HCT116 (cell line): ENCODE results near the gene LAMTOR4. TPM values are rescaled to one million over a fixed set of nuclear protein-coding genes. Genes with fewer than 3 reads are reported as not detected.

Source experiments
- ATAC-seq: fragments of 200-7000 bp; cut with Tn5 transposase; 2 replicates; pipeline ENCODE4 v1.9.1; 2020; ENCODE audit warnings: mild to moderate bottlenecking, moderate library complexity
- BruUV-seq: library from RNA; stranded (reverse); fragments of 400-500 nt; replicated peaks from 2 replicates; lab custom pipeline; 2021; lab: Mats Ljungman, UMichigan
- CTCF ChIA-PET: fragments of 300-600 bp; sonication (Branson Sonifier 250); formaldehyde crosslinking; loops from one replicate; lab custom pipeline; 2021; ENCODE audit warnings: antibody characterized with exemption; lab: Charles Lee
- POLR2A ChIA-PET: fragments of 300-600, 350-600 bp; sonication (Branson Sonifier 250); formaldehyde crosslinking; loops from one replicate; lab custom pipeline; 2021; ENCODE audit warnings: antibody characterized with exemption; lab: Charles Lee
- RAD21 ChIA-PET, 2 experiments: fragments of 300-600 bp; sonication (Branson Sonifier 250); formaldehyde crosslinking; loops; one replicate each; lab custom pipeline; 2023; ENCODE audit warnings: low total read pairs in 2 of 2; ENCODE audit not compliant: uncharacterized antibody in 2 of 2, unreplicated experiment in 2 of 2, low non-redundant PET in 1 of 2; lab: Charles Lee
- DNase-seq: peaks from one replicate; pipeline ENCODE4 v3.0.0-alpha.2; 2010; ENCODE audit warnings: low read depth, low spot score
- H2AFZ ChIP-seq: fragments of 200-600 bp; shearing (Covaris generic), sonication (generic); 2 replicates; pipeline ENCODE4 v1.6.1; 2017; ENCODE audit warnings: low read depth, mixed run types, mixed read lengths, antibody characterized with exemption, low read length; ENCODE audit not compliant: poor library complexity, severe bottlenecking
- H3K27ac ChIP-seq: 2 replicates; pipeline ENCODE4 v1.5.1; 2012; ENCODE audit warnings: low read depth, low read length
- H3K27me3 ChIP-seq: fragments of 200-600 bp; sonication (generic); 2 replicates; pipeline ENCODE4 v1.6.1; 2016; ENCODE audit warnings: mixed run types, low read length, mixed read lengths; ENCODE audit not compliant: insufficient read depth
- H3K36me3 ChIP-seq, 2 experiments: fragments of 200-500 bp in 1 of 2; fragments of 200-600 bp in 1 of 2; sonication (Bioruptor generic) in 1 of 2; sonication (generic) in 1 of 2; 2 replicates each; pipeline versions ENCODE4 v1.5.1 to v1.6.1; 2014 to 2016; ENCODE audit warnings: low read length in 2 of 2, inconsistent platforms in 1 of 2, mixed read lengths in 1 of 2, mixed run types in 1 of 2; ENCODE audit not compliant: insufficient read depth in 2 of 2, control insufficient read depth in 1 of 2
- H3K4me1 ChIP-seq, 2 experiments: fragments of 200-600 bp in 1 of 2; sonication (generic) in 1 of 2; 2 replicates each; pipeline versions ENCODE4 v1.5.1 to v1.6.1; 2012 to 2017; ENCODE audit warnings: low read length in 2 of 2, inconsistent platforms in 1 of 2, mild to moderate bottlenecking in 1 of 2, mixed read lengths in 1 of 2, mixed run types in 1 of 2, moderate library complexity in 1 of 2; ENCODE audit not compliant: insufficient read depth in 2 of 2, control insufficient read depth in 1 of 2
- H3K4me2 ChIP-seq: fragments of 200-600 bp; sonication (generic); 2 replicates; pipeline ENCODE4 v1.6.1; 2017; ENCODE audit warnings: mixed run types, low read length, mixed read lengths
- H3K4me3 ChIP-seq, 2 experiments: fragments of 200-600 bp in 1 of 2; sonication (generic) in 1 of 2; replicated peaks in 1 of 2; 2 replicates each; pipeline ENCODE4 v1.5.1; 2011 to 2016; ENCODE audit warnings: low read length in 2 of 2, control low read depth in 1 of 2, low read depth in 1 of 2, mild to moderate bottlenecking in 1 of 2, mixed read lengths in 1 of 2, mixed run types in 1 of 2
- H3K79me2 ChIP-seq: fragments of 200-600 bp; sonication (generic); 2 replicates; pipeline ENCODE4 v1.6.1; 2017; ENCODE audit warnings: mild to moderate bottlenecking, mixed run types, low read length, moderate library complexity, mixed read lengths; ENCODE audit not compliant: insufficient read depth
- H3K9ac ChIP-seq: fragments of 200-600 bp; sonication (generic); 2 replicates; pipeline ENCODE4 v1.6.1; 2016; ENCODE audit warnings: low read length, mixed read lengths
- H3K9me2 ChIP-seq: fragments of 200-600 bp; sonication (generic), shearing (Covaris generic); 2 replicates; pipeline ENCODE4 v1.6.1; 2017; ENCODE audit warnings: mixed run types, mild to moderate bottlenecking, moderate library complexity; ENCODE audit not compliant: insufficient read depth
- H3K9me3 ChIP-seq, 2 experiments: fragments of 200-500 bp in 1 of 2; fragments of 200-600 bp in 1 of 2; sonication (Bioruptor generic) in 1 of 2; sonication (generic) in 1 of 2; 2 replicates each; pipeline ENCODE4 v1.6.1; 2014 to 2017; ENCODE audit warnings: low read length in 2 of 2, mixed read lengths in 2 of 2, inconsistent platforms in 1 of 2, low read depth in 1 of 2, mild to moderate bottlenecking in 1 of 2, mixed run types in 1 of 2, moderate library complexity in 1 of 2; ENCODE audit not compliant: control insufficient read depth in 1 of 2, insufficient read depth in 1 of 2
- H4K20me1 ChIP-seq: fragments of 200-600 bp; sonication (generic), shearing (Covaris generic); 2 replicates; pipeline ENCODE4 v1.6.1; 2017; ENCODE audit warnings: mixed run types, mild to moderate bottlenecking, moderate library complexity; ENCODE audit not compliant: insufficient read depth
- CBX3 ChIP-seq: IDR thresholded peaks from 2 replicates; pipeline ENCODE4 v1.6.1; 2012; ENCODE audit warnings: low read depth
- FOSL1 ChIP-seq: IDR thresholded peaks from 2 replicates; pipeline ENCODE4 v1.6.1; 2012; ENCODE audit warnings: low read depth
- JUND ChIP-seq: IDR thresholded peaks from 2 replicates; pipeline ENCODE4 v1.6.1; 2012
- POLR2A ChIP-seq: IDR thresholded peaks from 2 replicates; pipeline ENCODE4 v1.7.0; 2011; ENCODE audit warnings: borderline replicate concordance; ENCODE audit not compliant: insufficient read depth, insufficient read length; ENCODE audit errors: extremely low read depth
- RAD21 ChIP-seq: IDR thresholded peaks from 2 replicates; pipeline ENCODE4 v1.6.1; 2012; ENCODE audit warnings: low read depth, mild to moderate bottlenecking
- SIN3A ChIP-seq: IDR thresholded peaks from 2 replicates; pipeline ENCODE4 v1.6.1; 2012; ENCODE audit warnings: low read depth
- TCF7L2 ChIP-seq: IDR thresholded peaks from 2 replicates; pipeline ENCODE4 v1.7.0; 2011; ENCODE audit warnings: borderline replicate concordance, inconsistent platforms; ENCODE audit not compliant: insufficient read depth, insufficient read length; ENCODE audit errors: extremely low read depth
- YY1 ChIP-seq: IDR thresholded peaks from 2 replicates; pipeline ENCODE4 v1.6.1; 2011; ENCODE audit warnings: low read length, low read depth, moderate library complexity, mild to moderate bottlenecking; ENCODE audit not compliant: insufficient replicate concordance; ENCODE audit errors: extremely low read depth
- ZFX ChIP-seq: fragments of 450-650 bp; IDR thresholded peaks from 2 replicates; pipeline ENCODE4 v1.6.1; 2017
- ZNF274 ChIP-seq: fragments of 200-500 bp; sonication (Bioruptor generic); IDR thresholded peaks from 2 replicates; pipeline ENCODE4 v1.6.1; 2014; ENCODE audit warnings: mild to moderate bottlenecking, low read depth, low read length, inconsistent platforms
- intact Hi-C: fragments of 100-400 bp; cut with micrococcal nuclease; formaldehyde crosslinking; loops from 2 replicates; pipeline ENCODE4 v1.10.0; 2022
- total RNA-seq: library from RNA; stranded (reverse); gene quantifications from one replicate; pipeline ENCODE4 v1.2.1, GENCODE V29; 2021; ENCODE audit not compliant: unreplicated experiment
- TF ChIP-seq, protein P1 (sequence below): IDR thresholded peaks from 2 replicates; pipeline ENCODE4 v1.6.1; 2012
- TF ChIP-seq, protein P2 (sequence below): IDR thresholded peaks from 2 replicates; pipeline ENCODE4 v1.6.1; 2011; ENCODE audit warnings: mild to moderate bottlenecking, low read length, moderate library complexity; ENCODE audit not compliant: insufficient replicate concordance; ENCODE audit errors: extremely low read depth
- TF ChIP-seq, protein P3 (sequence below), 3 experiments: fragments of 200-600 bp in 1 of 3; sonication (generic) in 1 of 3; IDR thresholded peaks in 2 of 3; conservative IDR thresholded peaks in 1 of 3; 2 replicates each; pipeline ENCODE4 v1.5.1; 2012 to 2017; ENCODE audit warnings: low read depth in 2 of 3, low read length in 2 of 3, antibody characterized with exemption in 1 of 3, borderline replicate concordance in 1 of 3, control low read depth in 1 of 3, mild to moderate bottlenecking in 1 of 3, mixed read lengths in 1 of 3, mixed run types in 1 of 3, moderate library complexity in 1 of 3; ENCODE audit not compliant: insufficient read depth in 1 of 3
- TF ChIP-seq, protein P4 (sequence below): IDR thresholded peaks from 2 replicates; pipeline ENCODE4 v1.6.1; 2012

Gene LAMTOR4
- total RNA-seq, 1 experiment from 2014 or later = 152 TPM

DNA sequence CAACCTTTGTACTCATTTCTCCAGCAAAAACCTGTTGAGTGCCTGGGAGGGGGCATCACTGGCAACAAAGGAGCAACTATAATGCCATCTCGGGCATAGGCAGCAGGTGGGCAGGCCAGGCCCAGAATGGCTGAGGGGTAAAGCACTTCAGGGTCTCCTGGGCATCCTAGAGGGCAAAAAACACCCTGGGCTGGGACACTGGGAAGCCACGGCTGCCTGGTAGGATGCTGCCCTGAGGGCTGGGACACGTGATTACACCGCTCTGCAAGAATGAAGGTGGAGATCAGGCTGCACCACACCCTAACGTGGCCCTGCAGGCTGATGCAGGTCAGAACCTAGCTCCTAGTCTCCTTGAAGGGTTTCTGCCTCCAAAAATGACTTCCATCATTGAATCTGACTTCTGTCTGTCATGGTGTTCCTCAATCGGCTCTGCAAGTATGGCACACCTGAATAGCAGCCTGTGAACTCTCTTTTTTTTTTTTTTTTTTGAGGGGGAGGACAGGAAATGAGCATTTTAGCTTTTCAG is 14.4 kb downstream of the LAMTOR4 start:
- CTCF ChIA-PET = interaction anchor here (1.3 kb wide), 1 partner anchor 31 kb away, joined by 4 read pairs; no protein-coding TSS in a partner anchor
- Histone ChIP-seq H3K9me2 (no peaks in the 10 kb centered on the region), H3K27ac (peak overlapping the region; percentile 27), H3K9me3 (no peaks in the 10 kb centered on the region), H4K20me1 (no peaks in the 10 kb centered on the region), H3K4me2 (peak overlapping the region; percentile 74), H3K36me3 (no peaks in the 10 kb centered on the region), H3K4me3 (peak overlapping the region in 1 of 2 experiments; percentile 26; a peak in 1 of 4 replicates), H3K9ac (peak overlapping the region; percentile 41), H2AFZ (peak overlapping the region; percentile 85), H3K4me1 (peaks cover 23% of the 10 kb centered on the region in 2 experiments), H3K79me2 (peaks cover 2% of the 10 kb centered on the region; the same call in 1 of the 2 replicates), H3K27me3 (no peaks in the 10 kb centered on the region)
- BruUV-seq = no TSS peak
- no peak for TF ChIP-seq POLR2A
- TF ChIP-seq, protein P1, sequence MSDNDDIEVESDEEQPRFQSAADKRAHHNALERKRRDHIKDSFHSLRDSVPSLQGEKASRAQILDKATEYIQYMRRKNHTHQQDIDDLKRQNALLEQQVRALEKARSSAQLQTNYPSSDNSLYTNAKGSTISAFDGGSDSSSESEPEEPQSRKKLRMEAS = peak; percentile 53; the same call in 1 of the 2 replicates
- no peak for DNase-seq
- ATAC-seq = peak; percentile 67
- POLR2A ChIA-PET = interaction anchor here (1.0 to 1.1 kb wide), 2 partner anchors 14 kb away, joined by 3 to 4 read pairs; partner anchors contain the start of genes GPC2, LAMTOR4 and STAG3
- RAD21 ChIA-PET = no interaction called here
- intact Hi-C loops = no loop called here

DNA sequence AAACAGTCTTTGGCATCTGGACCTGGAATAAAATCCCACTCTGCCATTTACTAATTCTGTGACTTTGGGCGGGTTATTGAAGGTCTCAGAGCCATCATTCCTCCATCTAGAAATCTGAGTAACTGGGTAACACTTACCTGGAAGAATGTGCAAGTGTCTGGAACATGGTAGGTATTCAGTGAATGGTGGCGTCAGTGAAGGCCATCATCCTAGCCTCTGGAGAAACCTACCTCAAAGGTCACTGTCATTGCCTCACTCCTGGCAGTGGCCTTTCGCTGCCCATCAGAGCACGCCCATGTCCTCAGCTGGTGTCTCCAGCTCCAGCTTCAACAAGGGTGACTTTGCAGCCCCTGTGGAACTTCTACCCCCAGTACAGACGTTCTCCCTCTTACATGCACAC is 15.2 kb downstream of the LAMTOR4 start:
- Histone ChIP-seq H3K36me3 (no peaks in the 10 kb centered on the region), H3K27me3 (no peaks in the 10 kb centered on the region), H3K27ac (no peak overlapping the region), H3K9me2 (no peaks in the 10 kb centered on the region), H3K9ac (no peak overlapping the region), H3K4me2 (no peak overlapping the region), H4K20me1 (no peaks in the 10 kb centered on the region), H3K79me2 (no peaks in the 10 kb centered on the region), H3K9me3 (no peaks in the 10 kb centered on the region), H3K4me3 (no peak overlapping the region), H2AFZ (no peak overlapping the region), H3K4me1 (peaks cover 22 to 26% of the 10 kb centered on the region in 2 experiments)
- BruUV-seq = no TSS peak
- intact Hi-C loops = no loop called here
- ChIA-PET CTCF (interaction anchor here (1.3 kb wide), 1 partner anchor 31 kb away, joined by 4 read pairs; no protein-coding TSS in a partner anchor), POLR2A (interaction anchor here (0.9 to 1.1 kb wide), 3 partner anchors 13 to 15 kb away, joined by 3 to 4 read pairs (median 3); partner anchors contain the start of genes GPC2, LAMTOR4 and STAG3), RAD21 (no interaction called here)
- ATAC-seq = no peak
- no peak for DNase-seq
- TF ChIP-seq, protein P2, sequence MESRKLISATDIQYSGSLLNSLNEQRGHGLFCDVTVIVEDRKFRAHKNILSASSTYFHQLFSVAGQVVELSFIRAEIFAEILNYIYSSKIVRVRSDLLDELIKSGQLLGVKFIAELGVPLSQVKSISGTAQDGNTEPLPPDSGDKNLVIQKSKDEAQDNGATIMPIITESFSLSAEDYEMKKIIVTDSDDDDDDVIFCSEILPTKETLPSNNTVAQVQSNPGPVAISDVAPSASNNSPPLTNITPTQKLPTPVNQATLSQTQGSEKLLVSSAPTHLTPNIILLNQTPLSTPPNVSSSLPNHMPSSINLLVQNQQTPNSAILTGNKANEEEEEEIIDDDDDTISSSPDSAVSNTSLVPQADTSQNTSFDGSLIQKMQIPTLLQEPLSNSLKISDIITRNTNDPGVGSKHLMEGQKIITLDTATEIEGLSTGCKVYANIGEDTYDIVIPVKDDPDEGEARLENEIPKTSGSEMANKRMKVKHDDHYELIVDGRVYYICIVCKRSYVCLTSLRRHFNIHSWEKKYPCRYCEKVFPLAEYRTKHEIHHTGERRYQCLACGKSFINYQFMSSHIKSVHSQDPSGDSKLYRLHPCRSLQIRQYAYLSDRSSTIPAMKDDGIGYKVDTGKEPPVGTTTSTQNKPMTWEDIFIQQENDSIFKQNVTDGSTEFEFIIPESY = no peak
- no peak for TF ChIP-seq POLR2A
- no peak for TF ChIP-seq CBX3
- no peak for TF ChIP-seq RAD21
- no peak for TF ChIP-seq ZNF274
- no peak for TF ChIP-seq JUND
- TF ChIP-seq SIN3A = no peak
- no peak for TF ChIP-seq FOSL1
- no peak for TF ChIP-seq ZFX
- TF ChIP-seq TCF7L2 = no peak
- TF ChIP-seq, protein P3, sequence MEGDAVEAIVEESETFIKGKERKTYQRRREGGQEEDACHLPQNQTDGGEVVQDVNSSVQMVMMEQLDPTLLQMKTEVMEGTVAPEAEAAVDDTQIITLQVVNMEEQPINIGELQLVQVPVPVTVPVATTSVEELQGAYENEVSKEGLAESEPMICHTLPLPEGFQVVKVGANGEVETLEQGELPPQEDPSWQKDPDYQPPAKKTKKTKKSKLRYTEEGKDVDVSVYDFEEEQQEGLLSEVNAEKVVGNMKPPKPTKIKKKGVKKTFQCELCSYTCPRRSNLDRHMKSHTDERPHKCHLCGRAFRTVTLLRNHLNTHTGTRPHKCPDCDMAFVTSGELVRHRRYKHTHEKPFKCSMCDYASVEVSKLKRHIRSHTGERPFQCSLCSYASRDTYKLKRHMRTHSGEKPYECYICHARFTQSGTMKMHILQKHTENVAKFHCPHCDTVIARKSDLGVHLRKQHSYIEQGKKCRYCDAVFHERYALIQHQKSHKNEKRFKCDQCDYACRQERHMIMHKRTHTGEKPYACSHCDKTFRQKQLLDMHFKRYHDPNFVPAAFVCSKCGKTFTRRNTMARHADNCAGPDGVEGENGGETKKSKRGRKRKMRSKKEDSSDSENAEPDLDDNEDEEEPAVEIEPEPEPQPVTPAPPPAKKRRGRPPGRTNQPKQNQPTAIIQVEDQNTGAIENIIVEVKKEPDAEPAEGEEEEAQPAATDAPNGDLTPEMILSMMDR (IDR thresholded peaks at IDR 0.05 in 2 of 3, conservative IDR thresholded peaks at IDR 0.05 in 1 of 3; ENCODE audit: borderline replicate concordance in 1 of 3, insufficient read depth in 1 of 3, low read depth in 2 of 3, low read length in 2 of 3) = no peak
- TF ChIP-seq, protein P4, sequence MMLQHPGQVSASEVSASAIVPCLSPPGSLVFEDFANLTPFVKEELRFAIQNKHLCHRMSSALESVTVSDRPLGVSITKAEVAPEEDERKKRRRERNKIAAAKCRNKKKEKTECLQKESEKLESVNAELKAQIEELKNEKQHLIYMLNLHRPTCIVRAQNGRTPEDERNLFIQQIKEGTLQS = no peak
- no peak for TF ChIP-seq YY1
- TF ChIP-seq, protein P1 = no peak
